HK-2 (cell line): ENCODE results near the gene LIN54.
"Not testable (repeated sequence)": the region's sequence is repeated elsewhere in the genome, so short reads cannot be mapped to it uniquely, and the experiment has no call there.

ENCODE experiments used
- DNase-seq: peaks from one replicate; pipeline ENCODE4 v3.0.0-alpha.2; 2018; ENCODE audit not compliant: unreplicated experiment

The LIN54 gene

GRCh38 chr4:82947498-82947897, 63.1 kb downstream of the LIN54 start:
- DNase-seq, result no peak

GRCh38 chr4:82939414-82939813, 71.2 kb downstream of the LIN54 start:
- DNase-seq, result no peak

GRCh38 chr4:82934441-82934840, 76.2 kb downstream of the LIN54 start:
- DNase-seq, result no peak

- DNase-seq, result no peak
Measured at GRCh38 chr4:82930848-82931755, 79.5 kb downstream of the LIN54 start.

GRCh38 chr4:82921795-82922194, 88.8 kb downstream of the LIN54 start:
- DNase-seq, result no peak

- no peak for DNase-seq
Measured at GRCh38 chr4:82919386-82919785, 91.2 kb downstream of the LIN54 start.

GRCh38 chr4:82918091-82918490, 92.5 kb downstream of the LIN54 start:
- no peak for DNase-seq

- not testable (repeated sequence) for DNase-seq
Measured at GRCh38 chr4:82913968-82914367, 96.7 kb downstream of the LIN54 start.

GRCh38 chr4:82913305-82913704, 97.3 kb downstream of the LIN54 start:
- no peak for DNase-seq

GRCh38 chr4:82909326-82909725, 101.3 kb downstream of the LIN54 start:
- DNase-seq, result no peak

GRCh38 chr4:82906469-82906868, 104.2 kb downstream of the LIN54 start:
- DNase-seq, result no peak

- DNase-seq, result no peak
Measured at GRCh38 chr4:82905205-82905604, 105.4 kb downstream of the LIN54 start.

- DNase-seq, result no peak
Measured at GRCh38 chr4:82903737-82904136, 106.9 kb downstream of the LIN54 start.

GRCh38 chr4:82901183-82901718, 109.4 kb downstream of the LIN54 start:
- no peak for DNase-seq

GRCh38 chr4:82900411-82901182, 110.0 kb downstream of the LIN54 start, which contains the start of gene THAP9:
THAP9 (plus strand) TSS chr4:82900735; CDS start chr4:82900803, 68 bp downstream.
- peak; percentile 99 for DNase-seq

- DNase-seq, result no peak
Measured at GRCh38 chr4:82900066-82900410, 110.6 kb downstream of the LIN54 start.

GRCh38 chr4:82899374-82900065, 111.1 kb downstream of the LIN54 start:
- DNase-seq, result no peak

GRCh38 chr4:82898322-82899243, 112.0 kb downstream of the LIN54 start:
- DNase-seq, result peak; percentile 35

GRCh38 chr4:82896755-82897154, 113.9 kb downstream of the LIN54 start:
- DNase-seq, result no peak

GRCh38 chr4:82893942-82894341, 116.7 kb downstream of the LIN54 start:
- no peak for DNase-seq

- DNase-seq, result no peak
Measured at GRCh38 chr4:82892467-82892802, 118.2 kb downstream of the LIN54 start.
